Tibial nerve (tissue), 4 donors: Measurements from ENCODE around the gene PPP1R14C. TPM values are rescaled to one million over a fixed set of nuclear protein-coding genes. Genes with fewer than 3 reads are reported as not detected.

Source experiments
- DNase-seq, 2 donors: peaks; one replicate each; pipeline ENCODE4 v3.0.0-alpha.2; 2019; ENCODE audit warnings: low spot score in 2 of 2
- H3K27ac ChIP-seq, 4 donors: fragments of 200-600 bp; sonication (generic) in 3 of 4; one replicate each; pipeline ENCODE4 v1.5.1; 2017 to 2019; ENCODE audit warnings: mild to moderate bottlenecking in 1 of 4
- H3K27me3 ChIP-seq, 2 donors: fragments of 200-600 bp; sonication (generic) in 1 of 2; one replicate each; pipeline versions ENCODE4 v1.5.1 to v1.6.0; 2017 to 2019
- H3K36me3 ChIP-seq, 3 donors: fragments of 200-600 bp; sonication (generic); one replicate each; pipeline ENCODE4 v1.5.1; 2018 to 2019
- H3K4me1 ChIP-seq, 4 donors: fragments of 200-600 bp; sonication (generic) in 3 of 4; one replicate each; pipeline ENCODE4 v1.5.1; 2017 to 2019
- H3K4me3 ChIP-seq, 4 donors: fragments of 200-600 bp; sonication (generic) in 3 of 4; one replicate each; pipeline ENCODE4 v1.5.1; 2017 to 2019; ENCODE audit warnings: mild to moderate bottlenecking in 1 of 4, moderate library complexity in 1 of 4
- H3K9me3 ChIP-seq, 4 donors: fragments of 200-600 bp; sonication (generic) in 3 of 4; one replicate each; pipeline ENCODE4 v1.5.1; 2017 to 2019
- EP300 ChIP-seq, 2 donors: sonication (generic); formaldehyde crosslinking; IDR thresholded peaks; one replicate each; pipeline ENCODE4 v1.6.1; 2017; ENCODE audit warnings: antibody characterized with exemption in 2 of 2, mild to moderate bottlenecking in 1 of 2
- POLR2A ChIP-seq, 2 donors: fragments of 450-650 bp; IDR thresholded peaks; one replicate each; pipeline ENCODE4 v1.6.1; 2017; ENCODE audit warnings: antibody characterized with exemption in 2 of 2, mild to moderate bottlenecking in 2 of 2, moderate library complexity in 2 of 2
- WGBS, 2 donors: methylation state at CpG; one replicate each; pipeline ENCODE4 v1.1.5; 2018; 5-methylcytosine and 5-hydroxymethylcytosine counted together
- total RNA-seq, 4 donors: library from RNA; depleted of rRNA; stranded (reverse); fragments of >200 nt; gene quantifications; one replicate each; pipeline ENCODE4 v1.1.0, GENCODE V29; 2016
- TF ChIP-seq, protein P1 (sequence below), 5 experiments: fragments of 200-600 bp in 3 of 5; fragments of 450-650 bp in 2 of 5; sonication (generic) in 3 of 5; IDR thresholded peaks; one replicate each; pipeline ENCODE4 v1.5.1; 2016 to 2019; ENCODE audit warnings: antibody characterized with exemption in 5 of 5, mild to moderate bottlenecking in 3 of 5, moderate library complexity in 2 of 5

Gene PPP1R14C
- total RNA-seq, 4 donors from 2014 or later: 0.42 TPM; not detected in 3

DNA sequence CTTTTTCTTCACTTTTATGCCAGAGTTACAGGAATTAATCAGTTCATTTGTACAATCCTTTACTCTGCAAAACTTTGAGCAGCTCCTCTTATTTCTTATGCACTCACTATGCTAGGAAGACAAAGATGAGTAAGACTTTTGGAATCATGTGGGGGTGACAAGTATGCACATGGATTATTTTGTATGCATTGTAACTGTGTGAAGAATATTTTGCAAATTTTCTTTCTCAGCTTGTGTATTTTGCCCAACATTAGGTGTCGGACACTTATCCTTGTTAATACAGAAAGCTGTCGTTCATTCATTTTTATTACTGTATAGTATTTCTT is 88.6 kb downstream of the PPP1R14C start:
- H3K9me3 ChIP-seq: no peaks in the 10 kb centered on the region
- no peak for DNase-seq
- WGBS, 2 donors: 78 to 87% methylated on average over 2 of the region's 2 CpGs
- no peak overlapping the region for H3K27ac ChIP-seq
- H3K4me1 ChIP-seq: no peaks in the 10 kb centered on the region
- no peaks in the 10 kb centered on the region for H3K36me3 ChIP-seq
- TF ChIP-seq, protein P1, sequence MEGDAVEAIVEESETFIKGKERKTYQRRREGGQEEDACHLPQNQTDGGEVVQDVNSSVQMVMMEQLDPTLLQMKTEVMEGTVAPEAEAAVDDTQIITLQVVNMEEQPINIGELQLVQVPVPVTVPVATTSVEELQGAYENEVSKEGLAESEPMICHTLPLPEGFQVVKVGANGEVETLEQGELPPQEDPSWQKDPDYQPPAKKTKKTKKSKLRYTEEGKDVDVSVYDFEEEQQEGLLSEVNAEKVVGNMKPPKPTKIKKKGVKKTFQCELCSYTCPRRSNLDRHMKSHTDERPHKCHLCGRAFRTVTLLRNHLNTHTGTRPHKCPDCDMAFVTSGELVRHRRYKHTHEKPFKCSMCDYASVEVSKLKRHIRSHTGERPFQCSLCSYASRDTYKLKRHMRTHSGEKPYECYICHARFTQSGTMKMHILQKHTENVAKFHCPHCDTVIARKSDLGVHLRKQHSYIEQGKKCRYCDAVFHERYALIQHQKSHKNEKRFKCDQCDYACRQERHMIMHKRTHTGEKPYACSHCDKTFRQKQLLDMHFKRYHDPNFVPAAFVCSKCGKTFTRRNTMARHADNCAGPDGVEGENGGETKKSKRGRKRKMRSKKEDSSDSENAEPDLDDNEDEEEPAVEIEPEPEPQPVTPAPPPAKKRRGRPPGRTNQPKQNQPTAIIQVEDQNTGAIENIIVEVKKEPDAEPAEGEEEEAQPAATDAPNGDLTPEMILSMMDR (IDR thresholded peaks at IDR 0.05): no peak
- no peak for TF ChIP-seq POLR2A (IDR thresholded peaks at IDR 0.05)
- no peak for TF ChIP-seq EP300 (IDR thresholded peaks at IDR 0.05)
- H3K4me3 ChIP-seq: no peak overlapping the region
- no peaks in the 10 kb centered on the region for H3K27me3 ChIP-seq

DNA sequence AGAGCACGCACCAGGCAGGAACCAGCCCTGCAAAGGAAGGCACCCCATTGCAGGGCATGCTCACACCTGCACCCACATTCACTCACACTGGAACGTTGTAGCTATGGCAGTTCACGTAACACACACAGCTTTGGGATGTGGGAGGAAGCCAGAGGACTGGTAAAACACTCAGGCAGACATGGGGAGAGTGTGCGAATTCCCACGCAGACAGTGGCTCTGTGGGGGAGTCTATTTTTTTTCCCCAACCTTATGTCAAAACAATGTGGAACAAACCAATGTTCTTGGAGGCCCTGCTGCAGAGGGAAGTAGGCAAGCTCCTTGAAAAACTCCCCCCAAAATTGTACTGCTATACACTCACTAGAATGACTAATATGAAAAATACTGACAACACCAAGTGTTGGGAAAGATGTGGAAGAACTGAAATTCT is 91.0 kb downstream of the PPP1R14C start:
- DNase-seq: no peak
- Histone ChIP-seq H3K27me3 (no peaks in the 10 kb centered on the region), H3K36me3 (no peaks in the 10 kb centered on the region), H3K27ac (no peak overlapping the region), H3K4me3 (no peak overlapping the region), H3K9me3 (no peaks in the 10 kb centered on the region), H3K4me1 (peaks cover 0 to 8% (median 0%) of the 10 kb centered on the region in 4 donors)
- WGBS, 2 donors: 84 to 97% methylated on average over 5 of the region's 5 CpGs
- TF ChIP-seq, protein P1 (IDR thresholded peaks at IDR 0.05): no peak
- TF ChIP-seq EP300 (IDR thresholded peaks at IDR 0.05) (no peak), POLR2A (IDR thresholded peaks at IDR 0.05) (no peak)

DNA sequence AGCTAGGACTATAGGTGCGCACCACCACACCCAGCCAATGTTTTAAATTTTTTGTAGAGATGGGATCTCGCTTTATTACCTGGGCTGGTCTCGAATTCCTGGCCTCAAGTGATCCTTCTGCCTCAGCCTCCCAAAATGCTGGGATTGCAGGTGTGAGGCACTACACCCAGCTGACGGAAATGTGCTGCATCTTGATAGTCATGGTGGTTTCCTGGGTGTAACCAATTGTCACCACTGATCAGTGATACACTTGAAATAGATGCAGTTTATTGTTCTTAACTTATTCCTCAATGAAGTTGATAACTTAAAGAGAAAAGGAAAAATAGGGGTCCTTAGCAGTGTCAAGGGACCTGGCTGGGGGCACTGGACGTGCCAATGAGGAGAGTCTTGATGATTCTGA is 92.4 kb downstream of the PPP1R14C start:
- H3K4me1 ChIP-seq: peaks cover 0 to 8% (median 0%) of the 10 kb centered on the region in 4 donors
- no peak for DNase-seq
- no peak overlapping the region for H3K4me3 ChIP-seq
- H3K27me3 ChIP-seq: no peaks in the 10 kb centered on the region
- TF ChIP-seq EP300 (IDR thresholded peaks at IDR 0.05) (no peak), POLR2A (IDR thresholded peaks at IDR 0.05) (no peak)
- TF ChIP-seq, protein P1 (IDR thresholded peaks at IDR 0.05): no peak
- no peaks in the 10 kb centered on the region for H3K9me3 ChIP-seq
- H3K27ac ChIP-seq: no peak overlapping the region
- no peaks in the 10 kb centered on the region for H3K36me3 ChIP-seq
- 85 to 92% methylated on average over 5 of the region's 5 CpGs for WGBS, 2 donors

DNA sequence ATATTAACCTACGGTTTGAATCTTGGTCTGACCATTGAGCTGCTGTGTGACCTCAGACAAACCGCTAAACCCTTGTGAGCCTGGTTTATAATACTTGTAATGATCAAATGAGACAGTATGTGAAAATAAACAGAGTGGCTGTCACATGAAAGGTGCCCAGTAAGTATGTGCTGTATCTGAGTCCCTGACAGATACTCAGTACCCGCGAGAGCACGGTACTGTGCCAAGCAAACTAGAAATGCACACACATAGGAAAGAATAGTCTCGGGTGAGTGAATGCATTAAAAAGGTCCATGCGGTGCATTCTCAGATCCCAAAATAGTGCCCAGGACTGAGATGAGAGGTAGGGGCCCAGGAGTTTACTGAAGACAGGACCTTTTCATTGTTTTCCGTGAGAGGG is 93.3 kb downstream of the PPP1R14C start:
- no peak for DNase-seq
- H3K27ac ChIP-seq: no peak overlapping the region
- H3K27me3 ChIP-seq: no peaks in the 10 kb centered on the region
- no peak for TF ChIP-seq POLR2A (IDR thresholded peaks at IDR 0.05)
- H3K4me3 ChIP-seq: no peak overlapping the region
- 87% methylated on average over 8 of the region's 8 CpGs for WGBS, 2 donors
- H3K9me3 ChIP-seq: no peaks in the 10 kb centered on the region
- no peaks in the 10 kb centered on the region for H3K36me3 ChIP-seq
- H3K4me1 ChIP-seq: peaks cover 0 to 8% (median 0%) of the 10 kb centered on the region in 4 donors

DNA sequence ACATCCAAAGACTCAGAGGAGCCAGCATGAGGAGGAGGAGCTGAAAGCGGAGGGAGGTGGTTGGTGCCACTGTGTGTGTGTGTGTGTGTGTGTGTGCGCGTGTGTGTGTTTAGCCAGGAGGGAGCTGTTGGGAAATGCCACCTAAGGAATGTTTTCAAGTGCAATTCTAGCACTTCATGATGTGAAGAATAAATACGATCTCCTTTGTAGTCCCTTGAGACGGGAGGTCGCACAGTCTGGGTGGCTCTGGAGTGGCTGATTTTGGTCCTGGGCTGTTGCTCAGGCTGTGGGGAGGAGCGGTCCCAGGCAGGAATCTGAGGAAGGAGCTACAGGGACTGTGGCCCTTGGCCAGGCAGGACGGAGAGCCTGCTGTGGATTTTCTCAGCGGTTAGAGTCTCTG is 93.7 kb downstream of the PPP1R14C start:
- H3K4me1 ChIP-seq: peaks cover 0 to 8% (median 0%) of the 10 kb centered on the region in 4 donors
- H3K4me3 ChIP-seq: no peak overlapping the region
- H3K36me3 ChIP-seq: no peaks in the 10 kb centered on the region
- H3K9me3 ChIP-seq: no peaks in the 10 kb centered on the region
- no peaks in the 10 kb centered on the region for H3K27me3 ChIP-seq
- DNase-seq: no peak
- TF ChIP-seq, protein P1 (IDR thresholded peaks at IDR 0.05): no peak
- no peak for TF ChIP-seq EP300 (IDR thresholded peaks at IDR 0.05)
- TF ChIP-seq POLR2A (IDR thresholded peaks at IDR 0.05): no peak
- H3K27ac ChIP-seq: no peak overlapping the region
- WGBS, 2 donors: 73 to 79% methylated on average over 9 of the region's 9 CpGs

DNA sequence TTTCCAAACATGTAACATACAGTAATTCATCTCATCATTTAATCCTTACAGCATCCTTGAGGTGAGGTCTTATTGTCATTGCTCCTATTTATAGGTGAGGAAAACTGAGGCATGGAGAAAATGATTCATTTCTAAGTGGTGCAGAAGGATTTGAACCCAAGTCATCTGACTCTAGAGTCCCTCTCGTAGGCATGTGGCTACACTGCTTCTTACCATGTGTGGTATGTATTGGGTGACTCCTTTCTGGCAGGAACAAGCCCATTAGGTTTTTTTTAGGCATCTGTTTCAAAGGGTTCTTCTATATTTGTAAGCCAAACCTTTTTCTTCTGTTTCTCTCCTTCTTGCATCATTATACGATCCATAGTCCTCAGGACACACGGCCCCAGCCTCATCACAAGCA is 94.8 kb downstream of the PPP1R14C start:
- WGBS, 2 donors: 82 to 86% methylated on average over 3 of the region's 3 CpGs

More for the DNA sequence above, 94.8 kb downstream of the PPP1R14C start:
- no peaks in the 10 kb centered on the region for H3K36me3 ChIP-seq
- H3K9me3 ChIP-seq: no peaks in the 10 kb centered on the region
- H3K4me1 ChIP-seq: peaks cover 0 to 8% (median 0%) of the 10 kb centered on the region in 4 donors
- no peak overlapping the region for H3K4me3 ChIP-seq
- TF ChIP-seq, protein P1 (IDR thresholded peaks at IDR 0.05): no peak
- TF ChIP-seq EP300 (IDR thresholded peaks at IDR 0.05): no peak
- no peak overlapping the region for H3K27ac ChIP-seq
- no peak for DNase-seq
- no peaks in the 10 kb centered on the region for H3K27me3 ChIP-seq
